HFFc6 (cell line): ENCODE results near the gene CENPX. TPM values are rescaled to one million over a fixed set of nuclear protein-coding genes. Genes with fewer than 3 reads are reported as not detected.

Experiments used
- DNase-seq: peaks from one replicate; pipeline ENCODE4 v3.0.0-alpha.2; 2018
- H3K27ac Mint-ChIP-seq: 2 replicates; pipeline ENCODE4 v1.8.0; 2020; ENCODE audit warnings: mild to moderate bottlenecking, mixed read lengths
- H3K27me3 Mint-ChIP-seq: 2 replicates; pipeline ENCODE4 v1.8.0; 2021; ENCODE audit warnings: mild to moderate bottlenecking, moderate library complexity, mixed read lengths; ENCODE audit not compliant: insufficient read depth
- H3K36me3 Mint-ChIP-seq: 2 replicates; pipeline ENCODE4 v1.8.0; 2021; ENCODE audit warnings: low read depth, mixed read lengths
- H3K4me1 Mint-ChIP-seq: 2 replicates; pipeline ENCODE4 v1.8.0; 2020; ENCODE audit warnings: low read depth, mixed read lengths
- H3K4me3 Mint-ChIP-seq: 2 replicates; pipeline ENCODE4 v1.8.0; 2020; ENCODE audit warnings: mild to moderate bottlenecking, moderate library complexity, mixed read lengths
- H3K9me3 Mint-ChIP-seq: 2 replicates; pipeline ENCODE4 v1.8.0; 2020; ENCODE audit warnings: mild to moderate bottlenecking, mixed read lengths
- CTCF ChIP-seq: fragments of 200-600 bp; sonication (generic); IDR thresholded peaks from 2 replicates; pipeline ENCODE4 v1.5.0; 2021; ENCODE audit warnings: antibody characterized with exemption, mild to moderate bottlenecking
- total RNA-seq, 6 experiments: library from RNA; stranded (reverse); fragmentation: NEBNext Ultra II Directional; extraction: Animal tissue kit (Norgen Biotek cat#: 25700); gene quantifications; 2 replicates in 1 of 6; 3 replicates in 5 of 6; pipeline ENCODE4 v1.2.3, GENCODE V29; 2021

Gene CENPX
- total RNA-seq, 6 experiments from 2014 or later = 60.6 to 83.9 (median 73.3) TPM

GRCh38 chr17:82018989-82019689 is 3.5 kb downstream of the CENPX start:
- no peaks in the 10 kb centered on the region for H3K9me3 Mint-ChIP-seq
- no peak overlapping the region for H3K27ac Mint-ChIP-seq
- H3K27me3 Mint-ChIP-seq = peaks cover 2% of the 10 kb centered on the region
- H3K4me1 Mint-ChIP-seq = peaks cover 14% of the 10 kb centered on the region
- DNase-seq = no peak
- H3K36me3 Mint-ChIP-seq = no peaks in the 10 kb centered on the region
- no peak overlapping the region for H3K4me3 Mint-ChIP-seq
- no peak for TF ChIP-seq CTCF

- Mint-ChIP-seq H3K36me3 (no peaks in the 10 kb centered on the region), H3K27ac (no peak overlapping the region)
- TF ChIP-seq CTCF = no peak
Measured at GRCh38 chr17:82018152-82018988, 4.3 kb downstream of the CENPX start.

GRCh38 chr17:82017612-82018151 is 5.0 kb downstream of the CENPX start:
- DNase-seq = no peak
- H3K4me1 Mint-ChIP-seq = peaks cover 15% of the 10 kb centered on the region
- H3K4me3 Mint-ChIP-seq = no peak overlapping the region
- no peak for TF ChIP-seq CTCF
- no peaks in the 10 kb centered on the region; the same call in 1 of the 2 replicates for H3K27me3 Mint-ChIP-seq
- no peaks in the 10 kb centered on the region for H3K36me3 Mint-ChIP-seq
- no peak overlapping the region for H3K27ac Mint-ChIP-seq
- H3K9me3 Mint-ChIP-seq = no peaks in the 10 kb centered on the region

More at GRCh38 chr17:82018152-82018988, 4.3 kb downstream of the CENPX start:
- H3K9me3 Mint-ChIP-seq = no peaks in the 10 kb centered on the region
- H3K27me3 Mint-ChIP-seq = peaks cover 2% of the 10 kb centered on the region
- DNase-seq = no peak
- peaks cover 9% of the 10 kb centered on the region for H3K4me1 Mint-ChIP-seq
- H3K4me3 Mint-ChIP-seq = no peak overlapping the region

GRCh38 chr17:82016875-82017459 is 5.7 kb downstream of the CENPX start:
- TF ChIP-seq CTCF = no peak
- Mint-ChIP-seq H3K27ac (no peak overlapping the region), H3K4me1 (peaks cover 14% of the 10 kb centered on the region), H3K9me3 (no peaks in the 10 kb centered on the region), H3K27me3 (no peaks in the 10 kb centered on the region; the same call in 1 of the 2 replicates), H3K36me3 (no peaks in the 10 kb centered on the region), H3K4me3 (no peak overlapping the region)
- DNase-seq = no peak

GRCh38 chr17:82016061-82016874 is 6.4 kb downstream of the CENPX start:
- Mint-ChIP-seq H3K27ac (no peak overlapping the region), H3K9me3 (no peaks in the 10 kb centered on the region), H3K4me3 (no peak overlapping the region), H3K36me3 (no peaks in the 10 kb centered on the region), H3K4me1 (peaks cover 7% of the 10 kb centered on the region), H3K27me3 (no peaks in the 10 kb centered on the region)
- DNase-seq = no peak
- TF ChIP-seq CTCF = no peak
